Neural cell (in vitro differentiated cells): Measurements from ENCODE around the gene TBX19. TPM values are rescaled to one million over a fixed set of nuclear protein-coding genes. Genes with fewer than 3 reads are reported as not detected.

Source experiments
- H2AFZ ChIP-seq: fragments of 200-600, 300-800 bp; sonication (generic), shearing (Covaris generic); 2 replicates; pipeline ENCODE4 v1.6.0; 2014; ENCODE audit warnings: low read depth, mild to moderate bottlenecking, antibody characterized with exemption, low read length, moderate library complexity
- H3F3A ChIP-seq: fragments of 200-600 bp; shearing (Covaris generic); 2 replicates; pipeline ENCODE4 v1.6.1; 2016; ENCODE audit warnings: mild to moderate bottlenecking, moderate library complexity, mixed read lengths, antibody characterized with exemption, low read length; ENCODE audit not compliant: insufficient read depth, poor library complexity, severe bottlenecking
- H3K27ac ChIP-seq: fragments of 200-600, 300-800 bp; sonication (generic), shearing (Covaris generic); 2 replicates; pipeline ENCODE4 v1.5.1; 2014; ENCODE audit warnings: mild to moderate bottlenecking, low read length, moderate library complexity
- H3K27me3 ChIP-seq: fragments of 300-800, 200-600 bp; sonication (generic), shearing (Covaris generic); 2 replicates; pipeline ENCODE4 v1.6.0; 2014; ENCODE audit warnings: mild to moderate bottlenecking, low read depth, low read length, moderate library complexity; ENCODE audit not compliant: insufficient read depth
- H3K36me3 ChIP-seq: fragments of 300-800, 200-600 bp; sonication (generic), shearing (Covaris generic); 2 replicates; pipeline ENCODE4 v1.5.1; 2014; ENCODE audit warnings: mild to moderate bottlenecking, antibody characterized with exemption, low read length, moderate library complexity; ENCODE audit not compliant: insufficient read depth
- H3K4me2 ChIP-seq: fragments of 300-800, 200-600 bp; sonication (generic), shearing (Covaris generic); 2 replicates; pipeline ENCODE4 v1.6.0; 2014; ENCODE audit warnings: mild to moderate bottlenecking, low read length
- H3K4me3 ChIP-seq: fragments of 300-800, 200-600 bp; sonication (generic), shearing (Covaris generic); 2 replicates; pipeline ENCODE4 v1.5.1; 2014; ENCODE audit warnings: mild to moderate bottlenecking, low read length, moderate library complexity
- H3K79me2 ChIP-seq: fragments of 200-600 bp; shearing (Covaris generic); replicated peaks from 2 replicates; pipeline ENCODE4 v1.6.0; 2014; ENCODE audit warnings: mild to moderate bottlenecking, low read length, moderate library complexity; ENCODE audit not compliant: insufficient read depth
- H3K9ac ChIP-seq: fragments of 300-800, 200-600 bp; sonication (generic), shearing (Covaris generic); 2 replicates; pipeline ENCODE4 v1.6.1; 2016; ENCODE audit warnings: mild to moderate bottlenecking, low read length, mixed read lengths
- H3K9me2 ChIP-seq: fragments of 200-600 bp; shearing (Covaris generic); 2 replicates; pipeline ENCODE4 v1.6.1; 2016; ENCODE audit warnings: mild to moderate bottlenecking, low read length, mixed read lengths; ENCODE audit not compliant: insufficient read depth
- H3K9me3 ChIP-seq: fragments of 200-600, 300-800 bp; sonication (generic), shearing (Covaris generic); 2 replicates; pipeline ENCODE4 v1.6.1; 2016; ENCODE audit warnings: mild to moderate bottlenecking, mixed run types, low read length, moderate library complexity, mixed read lengths
- H4K20me1 ChIP-seq: fragments of 200-600 bp; shearing (Covaris generic); 2 replicates; pipeline ENCODE4 v1.6.1; 2016; ENCODE audit warnings: mild to moderate bottlenecking, mixed run types; ENCODE audit not compliant: insufficient read depth
- CTCF ChIP-seq: fragments of 450-650 bp; IDR thresholded peaks from 2 replicates; pipeline ENCODE4 v1.5.1; 2014; ENCODE audit warnings: antibody characterized with exemption, mild to moderate bottlenecking, moderate library complexity; ENCODE audit not compliant: poor library complexity, severe bottlenecking
- EP300 ChIP-seq: fragments of 450-650 bp; conservative IDR thresholded peaks from 2 replicates; pipeline ENCODE4 v1.6.1; 2014; ENCODE audit warnings: antibody characterized with exemption, mild to moderate bottlenecking, moderate library complexity; ENCODE audit not compliant: poor library complexity, severe bottlenecking
- EZH2 ChIP-seq: fragments of 200-600, 300-800 bp; shearing (Covaris generic), sonication (generic); IDR thresholded peaks from 2 replicates; pipeline ENCODE4 v1.6.1; 2014; ENCODE audit warnings: antibody characterized with exemption, low read length, borderline replicate concordance, mild to moderate bottlenecking; ENCODE audit not compliant: insufficient read depth, poor library complexity, severe bottlenecking
- MXI1 ChIP-seq: fragments of 450-650 bp; conservative IDR thresholded peaks from 2 replicates; pipeline ENCODE4 v1.6.1; 2014; ENCODE audit warnings: antibody characterized with exemption, mild to moderate bottlenecking; ENCODE audit not compliant: poor library complexity, severe bottlenecking
- POLR2AphosphoS5 ChIP-seq: IDR thresholded peaks from 2 replicates; pipeline ENCODE4 v1.6.1; 2012
- RAD21 ChIP-seq: fragments of 450-650 bp; conservative IDR thresholded peaks from 2 replicates; pipeline ENCODE4 v1.6.1; 2014; ENCODE audit warnings: antibody characterized with exemption, mild to moderate bottlenecking, moderate library complexity
- REST ChIP-seq: IDR thresholded peaks from 2 replicates; pipeline ENCODE4 v1.6.1; 2012; ENCODE audit warnings: borderline replicate concordance
- SMC3 ChIP-seq: fragments of 450-650 bp; conservative IDR thresholded peaks from 2 replicates; pipeline ENCODE4 v1.6.1; 2014; ENCODE audit warnings: antibody characterized with exemption, mild to moderate bottlenecking, moderate library complexity; ENCODE audit not compliant: poor library complexity
- TAF1 ChIP-seq: IDR thresholded peaks from 2 replicates; pipeline ENCODE4 v1.6.1; 2012; ENCODE audit warnings: low read depth
- polyA plus RNA-seq: library from polyadenylated mRNA; depleted of rRNA; stranded (reverse); fragments of >200 nt; gene quantifications from 2 replicates; pipeline ENCODE4 v1.2.3, GENCODE V29; 2014

TBX19 gene
- polyA plus RNA-seq, 1 donor from 2014 or later, result 0.42 TPM

- no peak overlapping the region for H3K4me3 ChIP-seq
- H3F3A ChIP-seq, result no peaks in the 10 kb centered on the region
- H3K79me2 ChIP-seq, result no peaks in the 10 kb centered on the region
- no peak for TF ChIP-seq EZH2
- TF ChIP-seq MXI1, result no peak
- TF ChIP-seq CTCF, result no peak
- TF ChIP-seq TAF1, result no peak
- no peak for TF ChIP-seq REST
- TF ChIP-seq EP300, result no peak
- TF ChIP-seq RAD21, result no peak
- no peak for TF ChIP-seq SMC3
- TF ChIP-seq POLR2AphosphoS5, result no peak
- H3K27ac ChIP-seq, result no peak overlapping the region
- H3K4me2 ChIP-seq, result no peak overlapping the region
- H2AFZ ChIP-seq, result no peak overlapping the region
- no peaks in the 10 kb centered on the region for H3K9me3 ChIP-seq
- H3K36me3 ChIP-seq, result no peaks in the 10 kb centered on the region
- no peak overlapping the region for H3K9ac ChIP-seq
- H3K27me3 ChIP-seq, result no peaks in the 10 kb centered on the region
- no peaks in the 10 kb centered on the region for H3K9me2 ChIP-seq
- no peaks in the 10 kb centered on the region for H4K20me1 ChIP-seq
Measured at GRCh38 chr1:168236836-168237611, 43.7 kb upstream of the TBX19 start.

GRCh38 chr1:168243198-168243597 lies 37.5 kb upstream of the TBX19 start:
- H3K4me3 ChIP-seq, result no peak overlapping the region
- H3K79me2 ChIP-seq, result no peaks in the 10 kb centered on the region
- TF ChIP-seq MXI1, result no peak
- no peak for TF ChIP-seq POLR2AphosphoS5
- TF ChIP-seq EP300, result no peak
- TF ChIP-seq REST, result no peak
- TF ChIP-seq CTCF, result no peak
- TF ChIP-seq EZH2, result no peak
- no peak for TF ChIP-seq SMC3
- TF ChIP-seq RAD21, result no peak
- TF ChIP-seq TAF1, result no peak
- no peaks in the 10 kb centered on the region for H3K27me3 ChIP-seq
- no peak overlapping the region for H3K27ac ChIP-seq
- H3K4me2 ChIP-seq, result no peak overlapping the region
- no peaks in the 10 kb centered on the region for H3F3A ChIP-seq
- H3K9ac ChIP-seq, result no peak overlapping the region
- H4K20me1 ChIP-seq, result no peaks in the 10 kb centered on the region
- H3K36me3 ChIP-seq, result no peaks in the 10 kb centered on the region
- H3K9me3 ChIP-seq, result no peaks in the 10 kb centered on the region
- H2AFZ ChIP-seq, result no peak overlapping the region
- H3K9me2 ChIP-seq, result no peaks in the 10 kb centered on the region
